ENCODE data around the gene XCL1. TPM values are rescaled to one million over a fixed set of nuclear protein-coding genes. Genes with fewer than 3 reads are reported as not detected.

Gene XCL1
- total and polyA plus RNA-seq, 2 of the 13 experiments (the other 11 are each of a cell fraction or from before 2014, with no cell fraction given): 2.5 to 7.6 TPM

- TF ChIP-seq ARID4A (CRISPR knock-in tag; IDR thresholded peaks at IDR 0.05; ENCODE audit: borderline replicate concordance) (no peak), ELK4 (CRISPR knock-in tag; IDR thresholded peaks at IDR 0.05; ENCODE audit: borderline replicate concordance) (no peak), ZNF331 (CRISPR knock-in tag; IDR thresholded peaks at IDR 0.05) (peak; percentile 30; the same call in 1 of the 2 replicates), ZNF513 (CRISPR knock-in tag; conservative IDR thresholded peaks at IDR 0.05) (no peak), HOXA3 (CRISPR knock-in tag; IDR thresholded peaks at IDR 0.05) (no peak), PCBP1 (IDR thresholded peaks at IDR 0.05; ENCODE audit: borderline replicate concordance, low read depth, low read length) (no peak), ZNF451 (CRISPR knock-in tag; IDR thresholded peaks at IDR 0.05) (no peak), ZNF766 (CRISPR knock-in tag; IDR thresholded peaks at IDR 0.05; ENCODE audit: borderline replicate concordance) (no peak), RXRB (CRISPR knock-in tag; IDR thresholded peaks at IDR 0.05; ENCODE audit: borderline replicate concordance) (peak; percentile 85), DPF2 (CRISPR knock-in tag; IDR thresholded peaks at IDR 0.05; ENCODE audit: borderline replicate concordance, low read depth) (no peak), FOXK1 (CRISPR knock-in tag; IDR thresholded peaks at IDR 0.05; ENCODE audit: borderline replicate concordance, low read depth) (peak; percentile 67; the same call in 1 of the 2 replicates), REXO4 (CRISPR knock-in tag; IDR thresholded peaks at IDR 0.05; ENCODE audit: borderline replicate concordance) (no peak), ZBTB42 (CRISPR knock-in tag; IDR thresholded peaks at IDR 0.05) (no peak), KAT7 (CRISPR knock-in tag; IDR thresholded peaks at IDR 0.05; ENCODE audit: borderline replicate concordance) (no peak), ZNF800 (CRISPR knock-in tag; IDR thresholded peaks at IDR 0.05) (no peak), NFKB2 (CRISPR knock-in tag; IDR thresholded peaks at IDR 0.05; ENCODE audit: borderline replicate concordance) (no peak)
- TF ChIP-seq, protein P1, sequence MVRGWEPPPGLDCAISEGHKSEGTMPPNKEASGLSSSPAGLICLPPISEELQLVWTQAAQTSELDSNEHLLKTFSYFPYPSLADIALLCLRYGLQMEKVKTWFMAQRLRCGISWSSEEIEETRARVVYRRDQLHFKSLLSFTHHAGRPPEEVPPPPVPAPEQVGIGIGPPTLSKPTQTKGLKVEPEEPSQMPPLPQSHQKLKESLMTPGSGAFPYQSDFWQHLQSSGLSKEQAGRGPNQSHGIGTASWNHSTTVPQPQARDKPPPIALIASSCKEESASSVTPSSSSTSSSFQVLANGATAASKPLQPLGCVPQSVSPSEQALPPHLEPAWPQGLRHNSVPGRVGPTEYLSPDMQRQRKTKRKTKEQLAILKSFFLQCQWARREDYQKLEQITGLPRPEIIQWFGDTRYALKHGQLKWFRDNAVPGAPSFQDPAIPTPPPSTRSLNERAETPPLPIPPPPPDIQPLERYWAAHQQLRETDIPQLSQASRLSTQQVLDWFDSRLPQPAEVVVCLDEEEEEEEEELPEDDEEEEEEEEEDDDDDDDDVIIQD (CRISPR knock-in tag; IDR thresholded peaks at IDR 0.05; ENCODE audit: low read depth): peak; percentile 54; the same call in 1 of the 2 replicates
Measured at GRCh38 chr1:168551688-168552087, 24.7 kb upstream of the XCL1 start (continued).
